Measurements from ENCODE around the gene CTXN2. TPM values are rescaled to one million over a fixed set of nuclear protein-coding genes. Genes with fewer than 3 reads are reported as not detected.

Gene CTXN2
- total and polyA plus RNA-seq, 4 donors: not detected

- H3K4me1 ChIP-seq (ENCODE audit: control insufficient read depth in 5 of 5, insufficient read depth in 5 of 5, low read length in 5 of 5): peaks cover 0 to 7% (median 0%) of the 10 kb centered on the region in 5 donors
- TF ChIP-seq, protein P1, sequence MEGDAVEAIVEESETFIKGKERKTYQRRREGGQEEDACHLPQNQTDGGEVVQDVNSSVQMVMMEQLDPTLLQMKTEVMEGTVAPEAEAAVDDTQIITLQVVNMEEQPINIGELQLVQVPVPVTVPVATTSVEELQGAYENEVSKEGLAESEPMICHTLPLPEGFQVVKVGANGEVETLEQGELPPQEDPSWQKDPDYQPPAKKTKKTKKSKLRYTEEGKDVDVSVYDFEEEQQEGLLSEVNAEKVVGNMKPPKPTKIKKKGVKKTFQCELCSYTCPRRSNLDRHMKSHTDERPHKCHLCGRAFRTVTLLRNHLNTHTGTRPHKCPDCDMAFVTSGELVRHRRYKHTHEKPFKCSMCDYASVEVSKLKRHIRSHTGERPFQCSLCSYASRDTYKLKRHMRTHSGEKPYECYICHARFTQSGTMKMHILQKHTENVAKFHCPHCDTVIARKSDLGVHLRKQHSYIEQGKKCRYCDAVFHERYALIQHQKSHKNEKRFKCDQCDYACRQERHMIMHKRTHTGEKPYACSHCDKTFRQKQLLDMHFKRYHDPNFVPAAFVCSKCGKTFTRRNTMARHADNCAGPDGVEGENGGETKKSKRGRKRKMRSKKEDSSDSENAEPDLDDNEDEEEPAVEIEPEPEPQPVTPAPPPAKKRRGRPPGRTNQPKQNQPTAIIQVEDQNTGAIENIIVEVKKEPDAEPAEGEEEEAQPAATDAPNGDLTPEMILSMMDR (IDR thresholded peaks at IDR 0.05; ENCODE audit: control extremely low read depth, extremely low read depth): no peak
- ATAC-seq (ENCODE audit: insufficient read depth, low FRiP score): no peak
- H3K36me3 ChIP-seq (ENCODE audit: control insufficient read depth in 4 of 4, insufficient read depth in 4 of 4, low read length in 4 of 4): no peaks in the 10 kb centered on the region
- 61 to 73% methylated on average over 2 of the region's 2 CpGs for WGBS, 2 donors
- no peaks in the 10 kb centered on the region for H3K9me3 ChIP-seq (ENCODE audit: control insufficient read depth in 4 of 4, insufficient read depth in 3 of 4, low read length in 3 of 4)
- peak overlapping the region in 1 of 2 donors; percentile 67 for H3K9ac ChIP-seq (ENCODE audit: insufficient read depth in 1 of 2, low read length in 2 of 2)
- H3K27ac ChIP-seq (ENCODE audit: low read depth in 1 of 2, low read length in 1 of 2): no peak overlapping the region
- peaks cover 0 to 25% (median 18%) of the 10 kb centered on the region in 3 donors for H3K27me3 ChIP-seq (ENCODE audit: control insufficient read depth in 3 of 3, insufficient read depth in 3 of 3, low read length in 2 of 3)
- DNase-seq: peak in 2 of 3 donors; percentile 2 to 3
- H3K4me3 ChIP-seq: no peak overlapping the region
These were observed 14.5 kb upstream of the CTXN2 start for GRCh38 chr15:48176957-48177356.

- Histone ChIP-seq H3K27ac (ENCODE audit: low read depth in 1 of 2, low read length in 1 of 2) (peak overlapping the region in 1 of 2 donors; percentile 41), H3K27me3 (ENCODE audit: control insufficient read depth in 3 of 3, insufficient read depth in 3 of 3, low read length in 2 of 3) (peaks cover 0 to 25% (median 18%) of the 10 kb centered on the region in 3 donors), H3K9me3 (ENCODE audit: control insufficient read depth in 4 of 4, insufficient read depth in 3 of 4, low read length in 3 of 4) (no peaks in the 10 kb centered on the region), H3K4me3 (peak overlapping the region; percentile 44), H3K36me3 (ENCODE audit: control insufficient read depth in 4 of 4, insufficient read depth in 4 of 4, low read length in 4 of 4) (no peaks in the 10 kb centered on the region), H3K9ac (ENCODE audit: insufficient read depth in 1 of 2, low read length in 2 of 2) (peak overlapping the region; percentile 53 to 67), H3K4me1 (ENCODE audit: control insufficient read depth in 5 of 5, insufficient read depth in 5 of 5, low read length in 5 of 5) (peaks cover 0 to 7% (median 0%) of the 10 kb centered on the region in 5 donors)
- TF ChIP-seq, protein P1 (IDR thresholded peaks at IDR 0.05; ENCODE audit: control extremely low read depth, extremely low read depth): no peak
- peak; percentile 38 for ATAC-seq (ENCODE audit: insufficient read depth, low FRiP score)
- peak in 2 of 3 donors; percentile 48 to 66 for DNase-seq
- 3 to 4% methylated on average over 10 of the region's 10 CpGs for WGBS, 2 donors
These were observed 14.1 kb upstream of the CTXN2 start for GRCh38 chr15:48177383-48177765.

DNA sequence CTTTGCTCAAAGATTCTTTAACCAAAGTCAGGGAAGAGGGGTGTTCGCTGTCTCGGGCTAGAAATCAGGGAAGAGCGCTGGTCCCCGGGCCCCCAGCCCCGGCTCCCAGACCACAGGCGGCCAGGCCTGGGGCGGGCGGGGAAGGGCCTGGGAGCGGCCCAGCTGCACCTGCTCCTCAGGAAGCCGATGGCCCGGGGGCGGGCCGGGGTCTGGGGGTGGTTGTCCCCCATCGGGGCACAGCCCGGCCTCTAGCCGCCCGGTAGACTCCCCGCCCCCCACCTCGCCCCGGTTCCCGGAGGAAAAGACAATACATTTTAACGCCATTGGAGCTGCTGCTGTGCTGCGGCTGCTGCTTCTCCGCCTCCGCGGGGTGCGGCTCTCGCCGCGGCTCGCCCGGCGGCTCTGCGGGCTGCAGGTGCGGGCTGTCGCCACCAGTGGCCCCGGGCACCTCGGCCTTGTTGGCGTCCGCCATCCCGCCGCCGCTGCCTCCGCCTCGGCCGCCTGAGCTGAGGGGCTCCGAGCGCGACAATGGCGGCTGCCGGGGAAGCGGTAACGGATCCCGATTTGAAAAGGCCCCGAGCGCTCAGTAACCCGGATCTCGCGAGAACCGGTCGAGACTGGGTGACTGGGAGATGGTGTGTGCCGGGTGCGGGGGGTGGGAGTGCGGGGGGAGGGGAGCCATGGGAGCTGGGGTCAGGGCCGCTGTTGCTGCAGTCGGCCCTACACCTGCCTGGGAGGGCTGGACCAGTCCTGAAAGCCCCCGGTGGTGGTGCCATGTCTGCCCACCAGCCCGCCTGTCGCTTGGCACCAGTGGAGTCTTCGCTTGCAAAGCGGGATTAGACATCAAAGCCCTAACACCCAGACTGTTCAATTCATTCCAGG is 13.5 kb upstream of the CTXN2 start, which contains the start of gene MYEF2:
MYEF2 (minus strand) TSS at position 530 of the 882 bp plus-strand sequence; CDS start at position 472, 58 bp downstream.
- 2 to 3% methylated on average over 64 to 71 of the region's 71 CpGs for WGBS, 2 donors
- peak within 1 kb of the TSS; percentile 53 to 67 for H3K9ac ChIP-seq (ENCODE audit: insufficient read depth in 1 of 2, low read length in 2 of 2)

More for the DNA sequence above, 13.5 kb upstream of the CTXN2 start, which contains the start of gene MYEF2:
- peak within 1 kb of the TSS; percentile 10 to 41 for H3K27ac ChIP-seq (ENCODE audit: low read depth in 1 of 2, low read length in 1 of 2)
- ATAC-seq (ENCODE audit: insufficient read depth, low FRiP score) (peak; percentile 89), DNase-seq (peak; percentile 60 to 75 (median 72))
- H3K36me3 ChIP-seq (ENCODE audit: control insufficient read depth in 4 of 4, insufficient read depth in 4 of 4, low read length in 4 of 4): no peaks in the 10 kb centered on the region
- TF ChIP-seq, protein P1 (IDR thresholded peaks at IDR 0.05; ENCODE audit: control extremely low read depth, extremely low read depth): no peak
- no peaks in the 10 kb centered on the region for H3K9me3 ChIP-seq (ENCODE audit: control insufficient read depth in 4 of 4, insufficient read depth in 3 of 4, low read length in 3 of 4)
- peaks cover 0 to 25% (median 18%) of the 10 kb centered on the region in 3 donors for H3K27me3 ChIP-seq (ENCODE audit: control insufficient read depth in 3 of 3, insufficient read depth in 3 of 3, low read length in 2 of 3)
- peak within 1 kb of the TSS; percentile 44 for H3K4me3 ChIP-seq
- H3K4me1 ChIP-seq (ENCODE audit: control insufficient read depth in 5 of 5, insufficient read depth in 5 of 5, low read length in 5 of 5): peaks cover 0 to 7% (median 0%) of the 10 kb centered on the region in 5 donors
